H1 (cell line): ENCODE data around the gene WWC1. TPM values are rescaled to one million over a fixed set of nuclear protein-coding genes. Genes with fewer than 3 reads are reported as not detected.
A peak's percentile ranks its signal among the peaks of the same experiment; 100 is the strongest.

Source experiments
- CBX8 ChIP-seq: fragments of 300-800, 300-1000 bp; sonication (generic); IDR thresholded peaks from 2 replicates; pipeline ENCODE4 v1.7.1; 2016; ENCODE audit warnings: low read depth, low read length, borderline replicate concordance
- CHD7 ChIP-seq: fragments of 300-600 bp; sonication (generic); IDR thresholded peaks from 2 replicates; pipeline ENCODE4 v1.7.1; 2012; ENCODE audit warnings: low read length, moderate library complexity, mild to moderate bottlenecking, inconsistent platforms; ENCODE audit not compliant: insufficient replicate concordance
- EP300 ChIP-seq, 2 experiments: IDR thresholded peaks; 1 replicate in 1 of 2; 2 replicates in 1 of 2; pipeline ENCODE4 v1.6.1; 2011 to 2012; ENCODE audit warnings: low read depth in 2 of 2, low read length in 2 of 2, mild to moderate bottlenecking in 2 of 2, borderline replicate concordance in 1 of 2, inconsistent platforms in 1 of 2, moderate library complexity in 1 of 2
- POLR2A ChIP-seq, 2 experiments: IDR thresholded peaks; 1 replicate in 1 of 2; 2 replicates in 1 of 2; pipeline ENCODE4 v1.6.1; 2011; ENCODE audit warnings: low read depth in 2 of 2, low read length in 2 of 2, mild to moderate bottlenecking in 2 of 2; ENCODE audit errors: control extremely low read depth in 1 of 2
- SP1 ChIP-seq: IDR thresholded peaks from 2 replicates; pipeline ENCODE4 v1.6.1; 2011; ENCODE audit warnings: low read depth, low read length
- TCF12 ChIP-seq: IDR thresholded peaks from 2 replicates; pipeline ENCODE4 v1.6.1; 2011; ENCODE audit warnings: low read depth, mild to moderate bottlenecking, low read length
- YY1 ChIP-seq: IDR thresholded peaks from 2 replicates; pipeline ENCODE4 v1.6.1; 2011; ENCODE audit warnings: low read depth, mild to moderate bottlenecking, low read length
- polyA plus RNA-seq, 7 experiments: library from polyadenylated mRNA; depleted of rRNA in 3 of 7; stranded (reverse) in 5 of 7; unstranded in 2 of 7; fragments of >200 nt in 5 of 7; fragments of 200-250 nt in 2 of 7; gene quantifications; 1 replicate in 5 of 7; 2 replicates in 1 of 7; 4 replicates in 1 of 7; pipeline versions ENCODE4 v1.2.1 to v1.2.3, GENCODE V29; 2011 to 2013; ENCODE audit warnings: missing spikeins in 2 of 7, mixed read lengths in 2 of 7
- total RNA-seq: library from RNA; stranded (reverse); fragmentation: NEBNext Ultra II Directional; extraction: Animal tissue kit (Norgen Biotek cat#: 25700); gene quantifications from 2 replicates; pipeline ENCODE4 v1.2.1, GENCODE V29; 2021

WWC1 gene
- total and polyA plus RNA-seq, 2 of the 8 experiments (the other 6 are each of a cell fraction or from before 2014, with no cell fraction given), result 16.4 to 41.1 TPM

GRCh38 chr5:168291964-168292785, 730 bp downstream of the WWC1 start (continued):
- TF ChIP-seq CHD7 (no peak), SP1 (no peak), EP300 (IDR thresholded peaks at IDR 0.05; ENCODE audit: borderline replicate concordance in 1 of 2, low read depth in 2 of 2, low read length in 2 of 2) (no peak), YY1 (no peak), CBX8 (no peak), POLR2A (IDR thresholded peaks at IDR 0.05; ENCODE audit: control extremely low read depth in 1 of 2, low read depth in 2 of 2, low read length in 2 of 2) (0 out of 3 replicates have a peak, but pooled peaks of 1 of the 2 experiments have one; percentile 21), TCF12 (no peak)
- TF ChIP-seq, all 59 proteins: peak for 7
